ENCODE results near the gene COX8C. TPM values are rescaled to one million over a fixed set of nuclear protein-coding genes. Genes with fewer than 3 reads are reported as not detected.

The COX8C gene
- polyA plus RNA-seq, 2 of the 4 experiments (the other 2 are of a cell fraction) = not detected

GRCh38 chr14:93396456-93396855 is 49.5 kb downstream of the COX8C start:
- CTCF ChIA-PET = interaction anchor here (0.6 kb wide), 1 partner anchor 99 kb away, joined by 3 read pairs; no protein-coding TSS in a partner anchor
- 32% methylated on average over 1 of the region's 1 CpG for WGBS (ENCODE audit: missing lambda C conversion rate)
- no peak overlapping the region for H3K4me3 ChIP-seq
- DNase-seq (ENCODE audit: low read depth in 1 of 2, low spot score in 1 of 2) = no peak
- no peak overlapping the region for H3K27ac ChIP-seq
- no peak for TF ChIP-seq KDM1A (IDR thresholded peaks at IDR 0.05; ENCODE audit: low read depth)
- TF ChIP-seq POLR2AphosphoS2 (conservative IDR thresholded peaks at IDR 0.05; ENCODE audit: low read length) = no peak
- TF ChIP-seq JUNB (IDR thresholded peaks at IDR 0.05) = no peak
- no peak for TF ChIP-seq CBX2 (IDR thresholded peaks at IDR 0.05; ENCODE audit: borderline replicate concordance, low read depth)
- no peak for TF ChIP-seq USF2 (IDR thresholded peaks at IDR 0.05)
- no peak for TF ChIP-seq HDAC2 (IDR thresholded peaks at IDR 0.05)
- no peak for TF ChIP-seq EHF (CRISPR knock-in tag; IDR thresholded peaks at IDR 0.05)
- no peak for TF ChIP-seq FOSB (CRISPR knock-in tag; IDR thresholded peaks at IDR 0.05)
- no peak for TF ChIP-seq ZFP36 (IDR thresholded peaks at IDR 0.05; ENCODE audit: borderline replicate concordance, partially characterized antibody)
- TF ChIP-seq BCL3 (IDR thresholded peaks at IDR 0.05) = no peak
- TF ChIP-seq MAFK (IDR thresholded peaks at IDR 0.05; ENCODE audit: partially characterized antibody) = no peak
- no peak for TF ChIP-seq ESRRA (IDR thresholded peaks at IDR 0.05; ENCODE audit: borderline replicate concordance, low read length)
- TF ChIP-seq EHMT2 (IDR thresholded peaks at IDR 0.05; ENCODE audit: low read depth) = no peak
- TF ChIP-seq KDM5A (IDR thresholded peaks at IDR 0.05) = no peak
- ATAC-seq = no peak
- peaks cover 6% of the 10 kb centered on the region; the same call in 1 of the 3 replicates for H3K9me3 ChIP-seq
- no peaks in the 10 kb centered on the region for H3K4me1 ChIP-seq
- H3K4me2 ChIP-seq = no peak overlapping the region
- POLR2A ChIA-PET = no interaction called here
- no peak for FAIRE-seq

Small RNA genes lying within 50 kb of the gene (small RNA-seq; reads per million reads assigned to genes)
- gene RF00019 = 0 reads per million in 6 experiments

Other genes starting within 250 kb of the COX8C start
- gene ITPK1, start 231.3 kb upstream of the COX8C start, polyA plus RNA-seq (2011; rRNA removed) = 47.0 and 59.1 TPM in 2 replicates
- 42.7 to 46.2 TPM (median 42.9 TPM) in 3 replicates for gene ITPK1, start 231.3 kb upstream of the COX8C start, polyA plus RNA-seq (2017; fragmentation: RNase III; extraction: RNeasy Plus Mini Kit Qiagen cat#74134 plus additional on column Dnase treatment)
- gene MOAP1, start 162.3 kb upstream of the COX8C start, polyA plus RNA-seq (2011; rRNA removed) = 18.0 and 23.9 TPM in 2 replicates
- gene MOAP1, start 162.3 kb upstream of the COX8C start, polyA plus RNA-seq (2017; fragmentation: RNase III; extraction: RNeasy Plus Mini Kit Qiagen cat#74134 plus additional on column Dnase treatment) = 11.0 to 13.5 TPM (median 13.3 TPM) in 3 replicates
- 34.5 and 37.0 TPM in 2 replicates for gene LYSET, start 161.9 kb upstream of the COX8C start, polyA plus RNA-seq (2011; rRNA removed)
- 27.0 to 31.3 TPM (median 29.9 TPM) in 3 replicates for gene LYSET, start 161.9 kb upstream of the COX8C start, polyA plus RNA-seq (2017; fragmentation: RNase III; extraction: RNeasy Plus Mini Kit Qiagen cat#74134 plus additional on column Dnase treatment)
- gene GON7, start 140.1 kb upstream of the COX8C start, polyA plus RNA-seq (2011; rRNA removed) = 14.6 and 19.2 TPM in 2 replicates
- gene GON7, start 140.1 kb upstream of the COX8C start, polyA plus RNA-seq (2017; fragmentation: RNase III; extraction: RNeasy Plus Mini Kit Qiagen cat#74134 plus additional on column Dnase treatment) = 20.3 to 23.3 TPM (median 22.1 TPM) in 3 replicates
- gene UBR7, start 139.9 kb upstream of the COX8C start, polyA plus RNA-seq (2011; rRNA removed) = 35.0 and 40.4 TPM in 2 replicates
- gene UBR7, start 139.9 kb upstream of the COX8C start, polyA plus RNA-seq (2017; fragmentation: RNase III; extraction: RNeasy Plus Mini Kit Qiagen cat#74134 plus additional on column Dnase treatment) = 33.7 to 37.0 TPM (median 34.3 TPM) in 3 replicates
- 17.4 and 18.9 TPM in 2 replicates for gene BTBD7, start 14.1 kb upstream of the COX8C start, polyA plus RNA-seq (2011; rRNA removed)
- 11.1 to 11.5 TPM (median 11.4 TPM) in 3 replicates for gene BTBD7, start 14.1 kb upstream of the COX8C start, polyA plus RNA-seq (2017; fragmentation: RNase III; extraction: RNeasy Plus Mini Kit Qiagen cat#74134 plus additional on column Dnase treatment)
- 0.01 TPM in 2 replicates for gene UNC79, start 83.8 kb downstream of the COX8C start, polyA plus RNA-seq (2011; rRNA removed)
- gene UNC79, start 83.8 kb downstream of the COX8C start, polyA plus RNA-seq (2017; fragmentation: RNase III; extraction: RNeasy Plus Mini Kit Qiagen cat#74134 plus additional on column Dnase treatment) = 0.01 TPM in 3 replicates